Liver (tissue), 10 donors: ENCODE data around the gene NAMPT. TPM values are rescaled to one million over a fixed set of nuclear protein-coding genes. Genes with fewer than 3 reads are reported as not detected.
A peak's percentile ranks its signal among the peaks of the same experiment; 100 is the strongest.

Experiments
- DNase-seq: peaks from one replicate; pipeline ENCODE4 v3.0.0-alpha.2; 2017; ENCODE audit warnings: low spot score
- H3K27ac ChIP-seq, 2 donors: one replicate each; pipeline ENCODE4 v1.7.0; 2013; ENCODE audit warnings: inconsistent platforms in 2 of 2, low read length in 2 of 2, control low read depth in 1 of 2, low read depth in 1 of 2, mild to moderate bottlenecking in 1 of 2
- H3K27me3 ChIP-seq, 4 donors: one replicate each; pipeline versions ENCODE4 v1.6.1 to v1.7.0; 2013; ENCODE audit warnings: low read length in 3 of 4, inconsistent platforms in 1 of 4, mild to moderate bottlenecking in 1 of 4, moderate library complexity in 1 of 4; ENCODE audit not compliant: control insufficient read depth in 4 of 4, insufficient read depth in 4 of 4
- H3K36me3 ChIP-seq, 4 donors: one replicate each; pipeline versions ENCODE4 v1.6.1 to v1.7.0; 2013; ENCODE audit warnings: low read length in 3 of 4, mild to moderate bottlenecking in 3 of 4, low read depth in 1 of 4, moderate library complexity in 1 of 4; ENCODE audit not compliant: control insufficient read depth in 4 of 4, insufficient read depth in 3 of 4
- H3K4me1 ChIP-seq, 4 donors: one replicate each; pipeline versions ENCODE4 v1.6.1 to v1.7.0; 2013; ENCODE audit warnings: low read length in 3 of 4, mild to moderate bottlenecking in 3 of 4, moderate library complexity in 1 of 4; ENCODE audit not compliant: control insufficient read depth in 4 of 4, insufficient read depth in 4 of 4
- H3K4me3 ChIP-seq, 3 donors: one replicate each; pipeline versions ENCODE4 v1.6.1 to v1.7.0; 2013; ENCODE audit warnings: low read length in 3 of 3, control low read depth in 1 of 3, low read depth in 1 of 3, mild to moderate bottlenecking in 1 of 3
- H3K9ac ChIP-seq, 2 donors: one replicate each; pipeline ENCODE4 v1.7.0; 2013; ENCODE audit warnings: low read length in 2 of 2, mild to moderate bottlenecking in 2 of 2, moderate library complexity in 2 of 2, control low read depth in 1 of 2, low read depth in 1 of 2
- H3K9me3 ChIP-seq, 4 donors: one replicate each; pipeline versions ENCODE4 v1.6.1 to v1.7.0; 2013; ENCODE audit warnings: low read length in 3 of 4; ENCODE audit not compliant: control insufficient read depth in 4 of 4
- ATF3 ChIP-seq: IDR thresholded peaks from 2 replicates; pipeline ENCODE4 v1.6.1; 2016; ENCODE audit warnings: antibody characterized with exemption
- CTCF ChIP-seq: fragments of 150-350 bp; IDR thresholded peaks from 2 replicates; pipeline ENCODE4 v1.5.1; 2017; ENCODE audit warnings: improper control_type of control experiment, low read depth, low read length; ENCODE audit not compliant: missing input control
- EGR1 ChIP-seq, 2 donors: IDR thresholded peaks; 2 replicates each; pipeline ENCODE4 v1.6.1; 2016 to 2018; ENCODE audit warnings: antibody characterized with exemption in 2 of 2, low read depth in 2 of 2
- FOXA1 ChIP-seq: IDR thresholded peaks from 2 replicates; pipeline ENCODE4 v1.6.1; 2016; ENCODE audit warnings: antibody characterized with exemption
- FOXA2 ChIP-seq: IDR thresholded peaks from 2 replicates; pipeline ENCODE4 v1.6.1; 2016; ENCODE audit warnings: antibody characterized with exemption
- GABPA ChIP-seq, 2 donors: IDR thresholded peaks in 1 of 2; conservative IDR thresholded peaks in 1 of 2; 2 replicates each; pipeline ENCODE4 v1.6.1; 2016; ENCODE audit warnings: antibody characterized with exemption in 2 of 2, mild to moderate bottlenecking in 1 of 2, moderate library complexity in 1 of 2
- HNF4A ChIP-seq, 2 donors: conservative IDR thresholded peaks; 2 replicates each; pipeline ENCODE4 v1.6.1; 2016; ENCODE audit warnings: antibody characterized with exemption in 2 of 2, mild to moderate bottlenecking in 2 of 2
- HNF4G ChIP-seq: IDR thresholded peaks from 2 replicates; pipeline ENCODE4 v1.6.1; 2016; ENCODE audit warnings: antibody characterized with exemption
- JUND ChIP-seq, 2 donors: IDR thresholded peaks; 2 replicates each; pipeline ENCODE4 v1.6.1; 2016; ENCODE audit warnings: antibody characterized with exemption in 2 of 2
- MAX ChIP-seq: IDR thresholded peaks from 2 replicates; pipeline ENCODE4 v1.6.1; 2016; ENCODE audit warnings: antibody characterized with exemption
- NR2F2 ChIP-seq: IDR thresholded peaks from 2 replicates; pipeline ENCODE4 v1.6.1; 2016; ENCODE audit warnings: antibody characterized with exemption
- RAD21 ChIP-seq, 2 donors: IDR thresholded peaks; 2 replicates each; pipeline ENCODE4 v1.6.1; 2016; ENCODE audit warnings: antibody characterized with exemption in 2 of 2, mild to moderate bottlenecking in 2 of 2
- REST ChIP-seq: IDR thresholded peaks from 2 replicates; pipeline ENCODE4 v1.6.1; 2016; ENCODE audit warnings: antibody characterized with exemption, mild to moderate bottlenecking
- RXRA ChIP-seq, 2 donors: IDR thresholded peaks; 2 replicates each; pipeline ENCODE4 v1.6.1; 2017 to 2018; ENCODE audit warnings: antibody characterized with exemption in 2 of 2, mild to moderate bottlenecking in 1 of 2
- SP1 ChIP-seq: IDR thresholded peaks from 2 replicates; pipeline ENCODE4 v1.6.1; 2018; ENCODE audit warnings: antibody characterized with exemption, mild to moderate bottlenecking
- TAF1 ChIP-seq: conservative IDR thresholded peaks from 2 replicates; pipeline ENCODE4 v1.6.1; 2016; ENCODE audit warnings: antibody characterized with exemption, mild to moderate bottlenecking
- YY1 ChIP-seq: IDR thresholded peaks from 2 replicates; pipeline ENCODE4 v1.6.1; 2016; ENCODE audit warnings: antibody characterized with exemption, mild to moderate bottlenecking
- ZBTB33 ChIP-seq: IDR thresholded peaks from 2 replicates; pipeline ENCODE4 v1.6.1; 2016; ENCODE audit warnings: antibody characterized with exemption
- WGBS: extraction: QIAGEN DNeasy Blood & Tissue Kit; methylation state at CpG from one replicate; pipeline ENCODE4 v1.1.7; 2013; 5-methylcytosine and 5-hydroxymethylcytosine counted together
- polyA plus RNA-seq, 2 donors: library from polyadenylated mRNA; stranded (reverse) in 1 of 2; unstranded in 1 of 2; fragments of 200-250 nt in 1 of 2; fragments of >200 nt in 1 of 2; fragmentation: Nextera tagmentation in 1 of 2; extraction: Ambion mirVana in 1 of 2; gene quantifications; one replicate each; pipeline versions ENCODE4 v1.2.1 to v1.2.3, GENCODE V29; 2013 to 2015
- small RNA-seq: library from RNA; depleted of rRNA; stranded (forward); fragments of <200 nt; gene quantifications from one replicate; pipeline ENCODE3, GENCODE V24; 2014
- total RNA-seq, 2 donors: library from RNA; depleted of rRNA; stranded (reverse); fragments of >200 nt; gene quantifications; one replicate each; pipeline ENCODE4 v1.2.3, GENCODE V29; 2014
- donor health status: healthy.
- donor health status: healthy.
- donor health status: healthy.
- donor health status: healthy.
- donor health status: healthy.

Gene NAMPT
- total and polyA plus RNA-seq, 4 donors: 20.8 to 444 (median 160) TPM

- Histone ChIP-seq H3K36me3 (no peaks in the 10 kb centered on the region), H3K9me3 (no peaks in the 10 kb centered on the region), H3K4me1 (peaks cover 11 to 47% (median 16%) of the 10 kb centered on the region in 4 donors), H3K9ac (peak overlapping the region in 1 of 2 donors; percentile 32), H3K4me3 (no peak overlapping the region), H3K27me3 (no peaks in the 10 kb centered on the region), H3K27ac (peak overlapping the region; percentile 54 to 68)
- 59% methylated on average over 1 of the region's 1 CpG for WGBS
- no peak for DNase-seq
- peak; percentile 58 to 72 for TF ChIP-seq HNF4A (conservative IDR thresholded peaks at IDR 0.05)
- TF ChIP-seq YY1: peak; percentile 44
- TF ChIP-seq GABPA (IDR thresholded peaks at IDR 0.05 in 1 of 2, conservative IDR thresholded peaks at IDR 0.05 in 1 of 2): no peak
- TF ChIP-seq MAX: no peak
- no peak for TF ChIP-seq CTCF
- TF ChIP-seq ATF3: no peak
- no peak for TF ChIP-seq REST
- peak in 1 of 2 donors; percentile 17 for TF ChIP-seq RAD21 (IDR thresholded peaks at IDR 0.05)
- TF ChIP-seq NR2F2: peak; percentile 42
- TF ChIP-seq TAF1: no peak
- no peak for TF ChIP-seq HNF4G
- no peak for TF ChIP-seq FOXA1
- no peak for TF ChIP-seq ZBTB33
- TF ChIP-seq SP1: peak; percentile 77
- TF ChIP-seq EGR1 (IDR thresholded peaks at IDR 0.05; ENCODE audit: low read depth in 2 of 2): no peak
- TF ChIP-seq FOXA2: no peak
- TF ChIP-seq JUND (IDR thresholded peaks at IDR 0.05): no peak
- TF ChIP-seq RXRA (IDR thresholded peaks at IDR 0.05): peak; percentile 65 to 67
Observed at GRCh38 chr7:106199024-106199423, 85.8 kb downstream of the NAMPT start.

Small RNA genes within 50 kb of the gene (small RNA-seq; reads per million reads assigned to genes)
- not detected for gene RNU6-392P

Other genes starting within 250 kb of the NAMPT start
- 10 to 100 TPM; 25.5 to 26.5 TPM for gene SYPL1, start 172.7 kb downstream of the NAMPT start, total RNA-seq
- gene SYPL1, start 172.7 kb downstream of the NAMPT start, polyA plus RNA-seq: 10 to 100 TPM; 31.1 to 41.2 TPM